Measurements from ENCODE around the gene MPPED1. TPM values are rescaled to one million over a fixed set of nuclear protein-coding genes. Genes with fewer than 3 reads are reported as not detected.

Gene MPPED1
- total RNA-seq, 1 donor from 2014 or later, result not detected

- no peaks in the 10 kb centered on the region for H3K79me2 ChIP-seq (ENCODE audit: insufficient read depth, low read length)
- TF ChIP-seq EZH2 (IDR thresholded peaks at IDR 0.05; ENCODE audit: insufficient read depth, low read length), result no peak
- TF ChIP-seq CTCF (IDR thresholded peaks at IDR 0.05; ENCODE audit: insufficient read depth, low read depth, low read length), result no peak
- Mint-ChIP-seq H3K36me3 (ENCODE audit: low read depth, unreplicated experiment) (peaks cover 2% of the 10 kb centered on the region), H3K27ac (ENCODE audit: unreplicated experiment) (no peak overlapping the region), H3K4me3 (ENCODE audit: unreplicated experiment) (no peak overlapping the region), H3K4me1 (ENCODE audit: low read depth, unreplicated experiment) (no peaks in the 10 kb centered on the region), H3K9me3 (ENCODE audit: unreplicated experiment) (peaks cover 1% of the 10 kb centered on the region), H3K27me3 (ENCODE audit: low read depth, unreplicated experiment) (peaks cover 66% of the 10 kb centered on the region)
- H3K9ac ChIP-seq (ENCODE audit: low read length), result no peak overlapping the region
- H3K4me3 ChIP-seq (ENCODE audit: insufficient read depth, low read depth, low read length), result no peak overlapping the region
- DNase-seq (ENCODE audit: low read depth) (no peak), FAIRE-seq (no peak)
- peaks cover 6% of the 10 kb centered on the region for H3K27me3 ChIP-seq (ENCODE audit: insufficient read depth, low read length)
- H4K20me1 ChIP-seq (ENCODE audit: insufficient read depth, low read length), result no peaks in the 10 kb centered on the region
- no peaks in the 10 kb centered on the region for H3K36me3 ChIP-seq (ENCODE audit: insufficient read depth, low read length)
- no peak overlapping the region for H3K27ac ChIP-seq (ENCODE audit: low read depth, low read length)
- no peaks in the 10 kb centered on the region for H3K4me1 ChIP-seq (ENCODE audit: insufficient read depth, low read length)
- no peak overlapping the region for H2AFZ ChIP-seq (ENCODE audit: low read depth, low read length)
- H3K9me3 ChIP-seq (ENCODE audit: insufficient read depth, low read depth, low read length), result no peaks in the 10 kb centered on the region
- H3K4me2 ChIP-seq (ENCODE audit: low read length), result no peak overlapping the region
Measured at GRCh38 chr22:43431808-43432554, 20.2 kb downstream of the MPPED1 start.

GRCh38 chr22:43432883-43433415, 21.1 kb downstream of the MPPED1 start:
- H3K27ac Mint-ChIP-seq (ENCODE audit: unreplicated experiment), result no peak overlapping the region
- TF ChIP-seq CTCF (IDR thresholded peaks at IDR 0.05; ENCODE audit: insufficient read depth, low read depth, low read length), result no peak
- TF ChIP-seq EZH2 (IDR thresholded peaks at IDR 0.05; ENCODE audit: insufficient read depth, low read length), result no peak
- Histone ChIP-seq H3K9ac (ENCODE audit: low read length) (no peak overlapping the region), H3K4me1 (ENCODE audit: insufficient read depth, low read length) (no peaks in the 10 kb centered on the region), H3K4me3 (ENCODE audit: insufficient read depth, low read depth, low read length) (no peak overlapping the region), H4K20me1 (ENCODE audit: insufficient read depth, low read length) (no peaks in the 10 kb centered on the region), H3K27me3 (ENCODE audit: insufficient read depth, low read length) (peaks cover 10% of the 10 kb centered on the region), H3K36me3 (ENCODE audit: insufficient read depth, low read length) (no peaks in the 10 kb centered on the region), H3K27ac (ENCODE audit: low read depth, low read length) (no peak overlapping the region), H3K79me2 (ENCODE audit: insufficient read depth, low read length) (no peaks in the 10 kb centered on the region), H3K4me2 (ENCODE audit: low read length) (no peak overlapping the region), H3K9me3 (ENCODE audit: insufficient read depth, low read depth, low read length) (no peaks in the 10 kb centered on the region), H2AFZ (ENCODE audit: low read depth, low read length) (no peak overlapping the region)
- no peak for DNase-seq (ENCODE audit: low read depth)
- H3K27me3 Mint-ChIP-seq (ENCODE audit: low read depth, unreplicated experiment), result peaks cover 72% of the 10 kb centered on the region
- H3K36me3 Mint-ChIP-seq (ENCODE audit: low read depth, unreplicated experiment), result peaks cover 2% of the 10 kb centered on the region
- no peaks in the 10 kb centered on the region for H3K4me1 Mint-ChIP-seq (ENCODE audit: low read depth, unreplicated experiment)
- H3K4me3 Mint-ChIP-seq (ENCODE audit: unreplicated experiment), result no peak overlapping the region
- no peak for FAIRE-seq
- H3K9me3 Mint-ChIP-seq (ENCODE audit: unreplicated experiment), result peaks cover 1% of the 10 kb centered on the region

Data from astrocyte (in vitro differentiated cells and primary cell).